SK-N-SH treated with all-trans-retinoic acid at 6 μM for 48 hours (cell line): ENCODE results near the gene RGS2.

Source experiments
- ATAC-seq: fragments of 200-7000 bp; cut with Tn5 transposase; 3 replicates; pipeline ENCODE4 v1.9.1; 2020; ENCODE audit warnings: mild to moderate bottlenecking, moderate library complexity
- ARNTL ChIP-seq: fragments of 450-650 bp; formaldehyde crosslinking; IDR thresholded peaks from 2 replicates; pipeline ENCODE4 v1.5.0; 2020; ENCODE audit warnings: low read depth, mild to moderate bottlenecking, moderate library complexity, borderline replicate concordance
- BACH2 ChIP-seq: fragments of 250-450 bp; sonication (Bioruptor Pico); IDR thresholded peaks from 2 replicates; pipeline ENCODE4 v1.9.0; 2021; ENCODE audit warnings: mild to moderate bottlenecking, borderline replicate concordance
- CSRNP3 ChIP-seq: fragments of 250-450 bp; sonication (Bioruptor Pico); IDR thresholded peaks from 2 replicates; pipeline ENCODE4 v1.5.1; 2021; ENCODE audit warnings: mild to moderate bottlenecking, moderate library complexity
- ESRRG ChIP-seq: fragments of 250-450 bp; sonication (Bioruptor Pico); IDR thresholded peaks from 2 replicates; pipeline ENCODE4 v1.6.1; 2021; ENCODE audit warnings: mild to moderate bottlenecking
- GLIS3 ChIP-seq: fragments of 250-450 bp; sonication (Bioruptor Pico); IDR thresholded peaks from 2 replicates; pipeline ENCODE4 v1.5.0; 2020; ENCODE audit warnings: mild to moderate bottlenecking, moderate library complexity
- ISL1 ChIP-seq: fragments of 250-450 bp; sonication (Bioruptor Pico); IDR thresholded peaks from 2 replicates; pipeline ENCODE4 v2.1.2; 2022; ENCODE audit warnings: mild to moderate bottlenecking, moderate library complexity
- OSR1 ChIP-seq: fragments of 250-450 bp; sonication (Bioruptor Pico); IDR thresholded peaks from 2 replicates; pipeline ENCODE4 v1.8.0; 2022; ENCODE audit warnings: moderate library complexity, mild to moderate bottlenecking, inconsistent platforms
- PATZ1 ChIP-seq: fragments of 250-450 bp; sonication (Bioruptor Pico); IDR thresholded peaks from 2 replicates; pipeline ENCODE4 v1.8.0; 2020; ENCODE audit warnings: mild to moderate bottlenecking, moderate library complexity, borderline replicate concordance
- PPARA ChIP-seq: fragments of 250-450 bp; sonication (Bioruptor Pico); IDR thresholded peaks from 2 replicates; pipeline ENCODE4 v1.5.0; 2020; ENCODE audit warnings: mild to moderate bottlenecking, borderline replicate concordance
- RARB ChIP-seq: fragments of 250-450 bp; sonication (Bioruptor Pico); IDR thresholded peaks from 2 replicates; pipeline ENCODE4 v1.8.0; 2021; ENCODE audit warnings: mild to moderate bottlenecking, moderate library complexity
- SNAI2 ChIP-seq: fragments of 250-450 bp; sonication (Bioruptor Pico); IDR thresholded peaks from 2 replicates; pipeline ENCODE4 v1.5.0; 2020; ENCODE audit warnings: mild to moderate bottlenecking, moderate library complexity
- TCF4 ChIP-seq: fragments of 250-450 bp; sonication (Bioruptor Pico); IDR thresholded peaks from 2 replicates; pipeline ENCODE4 v1.8.0; 2021; ENCODE audit warnings: mild to moderate bottlenecking, moderate library complexity, borderline replicate concordance
- TOX ChIP-seq: fragments of 250-450 bp; sonication (Bioruptor Pico); IDR thresholded peaks from 2 replicates; pipeline ENCODE4 v1.8.0; 2021; ENCODE audit warnings: mild to moderate bottlenecking, moderate library complexity, borderline replicate concordance
- TSHZ2 ChIP-seq: fragments of 250-450 bp; sonication (Bioruptor Pico); IDR thresholded peaks from 2 replicates; pipeline ENCODE4 v1.5.0; 2020; ENCODE audit warnings: mild to moderate bottlenecking, moderate library complexity
- ZC3H10 ChIP-seq: fragments of 250-450 bp; sonication (Bioruptor Pico); IDR thresholded peaks from 2 replicates; pipeline ENCODE4 v1.5.1; 2021; ENCODE audit warnings: mild to moderate bottlenecking, moderate library complexity
- ZFP3 ChIP-seq: fragments of 250-450 bp; sonication (Bioruptor Pico); IDR thresholded peaks from 2 replicates; pipeline ENCODE4 v1.5.0; 2020; ENCODE audit warnings: mild to moderate bottlenecking, moderate library complexity
- ZFP30 ChIP-seq: fragments of 450-650 bp; formaldehyde crosslinking; IDR thresholded peaks from 2 replicates; pipeline ENCODE4 v1.5.0; 2022; ENCODE audit warnings: mild to moderate bottlenecking, moderate library complexity
- ZNF565 ChIP-seq: fragments of 450-650 bp; formaldehyde crosslinking; conservative IDR thresholded peaks from 2 replicates; pipeline ENCODE4 v1.5.0; 2020; ENCODE audit warnings: low read depth, mild to moderate bottlenecking, moderate library complexity
- ZNF70 ChIP-seq: fragments of 450-650 bp; formaldehyde crosslinking; IDR thresholded peaks from 2 replicates; pipeline ENCODE4 v1.5.0; 2020; ENCODE audit warnings: mild to moderate bottlenecking, moderate library complexity
- ZNF8 ChIP-seq: fragments of 450-650 bp; formaldehyde crosslinking; IDR thresholded peaks from 2 replicates; pipeline ENCODE4 v1.5.0; 2020; ENCODE audit warnings: mild to moderate bottlenecking, moderate library complexity

The RGS2 gene

GRCh38 chr1:192792628-192793027 lies 16.2 kb upstream of the RGS2 start:
- no peak for ATAC-seq
- TF ChIP-seq ISL1 (CRISPR knock-in tag) (no peak), TOX (CRISPR knock-in tag) (no peak), PATZ1 (CRISPR knock-in tag) (no peak)

- TF ChIP-seq TSHZ2 (CRISPR knock-in tag) (no peak), CSRNP3 (CRISPR knock-in tag) (no peak), ZFP3 (no peak), PATZ1 (CRISPR knock-in tag) (no peak), SNAI2 (CRISPR knock-in tag) (no peak), ARNTL (CRISPR knock-in tag) (no peak), TOX (CRISPR knock-in tag) (no peak), ZNF70 (CRISPR knock-in tag) (no peak), ZNF565 (CRISPR knock-in tag) (no peak), OSR1 (CRISPR knock-in tag) (no peak), PPARA (no peak), ZFP30 (CRISPR knock-in tag) (no peak), ZNF8 (CRISPR knock-in tag) (no peak), ISL1 (CRISPR knock-in tag) (no peak), RARB (CRISPR knock-in tag) (no peak), TCF4 (CRISPR knock-in tag) (no peak), ESRRG (CRISPR knock-in tag) (no peak)
- no peak for ATAC-seq
These were observed 14.7 kb upstream of the RGS2 start for GRCh38 chr1:192793983-192794767.

GRCh38 chr1:192794768-192795035 lies 14.1 kb upstream of the RGS2 start:
- TF ChIP-seq ZC3H10 (CRISPR knock-in tag), result no peak
- no peak for TF ChIP-seq ZFP3
- TF ChIP-seq ISL1 (CRISPR knock-in tag), result no peak
- TF ChIP-seq ZNF70 (CRISPR knock-in tag), result no peak
- TF ChIP-seq ZNF8 (CRISPR knock-in tag), result no peak
- TF ChIP-seq GLIS3 (CRISPR knock-in tag), result no peak
- no peak for ATAC-seq

- TF ChIP-seq ZC3H10 (CRISPR knock-in tag) (no peak), SNAI2 (CRISPR knock-in tag) (no peak), ISL1 (CRISPR knock-in tag) (no peak), BACH2 (CRISPR knock-in tag) (no peak)
These were observed 12.8 kb upstream of the RGS2 start for GRCh38 chr1:192795916-192796618.

More at GRCh38 chr1:192795916-192796618, 12.8 kb upstream of the RGS2 start:
- no peak for ATAC-seq
